Nucleus accumbens (tissue), 56 donors: ENCODE measurements around the gene PHF19.
A peak's percentile ranks its signal among the peaks of the same experiment; 100 is the strongest.

Experiments
- DNase-seq, 56 donors: peaks; one replicate each; lab custom pipeline; 2025; lab: John Stamatoyannopoulos, UW

The PHF19 gene

DNA sequence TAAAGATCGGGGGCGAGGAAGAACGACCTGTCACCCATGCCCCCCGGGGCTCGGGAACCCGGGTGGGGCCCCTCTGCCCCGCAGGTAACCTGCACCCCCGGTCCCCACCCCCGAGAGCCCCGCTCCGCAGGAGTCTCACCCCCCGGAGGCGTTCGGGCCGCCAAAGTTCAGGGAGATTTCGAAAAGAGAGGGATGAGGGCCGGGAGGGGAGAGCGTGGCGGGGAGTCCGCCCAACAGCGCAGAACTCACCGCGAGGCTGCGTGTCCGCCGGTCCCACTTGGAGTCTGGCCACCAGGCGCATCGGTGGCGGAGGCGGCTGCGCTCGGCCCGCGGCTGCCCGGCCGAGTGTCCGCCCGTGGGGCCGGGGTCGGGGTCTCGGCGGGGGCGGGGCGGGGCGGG is at the start of gene PHF19:
PHF19 (minus strand) TSS at position 347 of the 399 bp plus-strand sequence. CDS start 2,447 bp downstream, outside the sequence.
- DNase-seq: peak in 12 of 56 donors; percentile 39 to 77 (median 54)

GRCh38 chr9:120926397-120926928 is 49.5 kb upstream of the PHF19 start, which contains the start of gene TRAF1:
TSS of gene TRAF1 (minus strand) at chr9:120926796. CDS start at chr9:120926075, 721 bp downstream.
- DNase-seq: no peak

GRCh38 chr9:120925535-120926396 is 48.8 kb upstream of the PHF19 start:
- DNase-seq: no peak

DNA sequence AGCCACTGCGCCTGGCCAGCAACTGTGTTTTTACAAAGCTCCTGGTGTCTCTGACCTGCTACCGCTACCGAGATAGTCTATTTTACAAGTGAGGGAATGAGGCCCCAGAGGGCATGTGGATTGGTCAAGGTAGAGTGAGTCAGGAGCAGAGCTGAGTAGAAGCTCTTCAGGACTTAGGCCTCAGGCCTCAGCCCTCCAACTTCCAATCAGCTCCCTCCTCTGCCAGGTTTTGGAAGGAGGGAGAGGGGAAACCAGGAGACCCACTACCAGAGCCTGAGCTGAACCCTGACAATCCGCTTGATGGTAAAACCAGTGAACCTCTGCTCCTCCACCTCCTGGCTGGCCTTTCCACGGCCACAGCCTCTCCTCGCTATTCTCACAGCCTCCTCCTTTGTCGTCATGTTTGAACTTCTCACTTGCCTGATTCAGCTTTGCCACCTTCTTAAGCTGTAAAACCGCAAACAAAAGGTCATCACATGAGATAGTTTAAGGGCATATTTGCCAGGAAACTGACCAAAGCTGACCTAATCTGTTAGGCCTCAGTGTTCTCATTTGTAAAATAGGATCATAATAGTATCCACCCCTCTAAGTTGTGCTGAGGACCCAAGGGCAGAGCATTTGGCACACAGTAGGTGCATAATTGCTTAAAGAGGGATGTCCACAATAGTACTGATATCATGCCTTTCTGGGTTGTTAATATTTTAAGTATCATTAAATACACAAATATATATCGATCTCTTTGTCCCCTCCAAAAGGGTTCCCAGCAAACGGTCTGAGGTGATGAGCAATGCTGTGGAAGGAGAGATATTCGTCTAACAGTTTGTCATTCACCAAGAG is 47.9 kb upstream of the PHF19 start:
- DNase-seq: no peak

DNA sequence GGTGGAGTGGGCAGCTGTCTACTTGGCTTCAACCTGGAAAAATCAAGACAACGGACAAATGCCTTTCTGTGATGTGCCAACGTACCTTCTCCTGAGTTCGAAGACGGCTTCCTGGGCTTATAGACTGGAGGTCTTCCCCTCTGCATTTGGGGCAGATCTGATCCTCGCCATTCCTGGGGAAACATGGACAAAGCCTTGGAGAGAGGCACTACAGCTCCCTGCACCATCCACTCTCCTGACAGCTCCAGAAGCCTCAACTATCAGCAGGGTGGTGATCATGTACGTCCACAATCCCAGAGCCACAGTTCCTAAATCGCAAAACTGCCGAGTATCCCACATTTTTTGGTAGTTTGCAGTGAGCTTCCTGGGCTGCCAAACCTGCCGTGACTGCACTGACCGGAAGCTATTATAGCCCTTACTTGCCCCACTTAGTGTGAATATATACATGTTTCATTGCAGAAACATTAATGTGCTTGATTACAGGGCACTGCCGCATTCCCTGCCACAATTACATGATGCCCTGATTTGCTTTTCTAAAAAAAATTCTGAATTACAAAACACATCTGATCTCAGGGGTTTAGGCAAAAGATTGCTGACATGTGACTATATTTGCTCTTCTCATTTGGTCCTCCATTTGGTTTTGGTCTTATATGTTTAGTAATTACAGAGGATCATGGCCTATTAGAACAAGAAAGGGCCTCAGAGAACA is 46.8 kb upstream of the PHF19 start:
- DNase-seq: no peak

DNA sequence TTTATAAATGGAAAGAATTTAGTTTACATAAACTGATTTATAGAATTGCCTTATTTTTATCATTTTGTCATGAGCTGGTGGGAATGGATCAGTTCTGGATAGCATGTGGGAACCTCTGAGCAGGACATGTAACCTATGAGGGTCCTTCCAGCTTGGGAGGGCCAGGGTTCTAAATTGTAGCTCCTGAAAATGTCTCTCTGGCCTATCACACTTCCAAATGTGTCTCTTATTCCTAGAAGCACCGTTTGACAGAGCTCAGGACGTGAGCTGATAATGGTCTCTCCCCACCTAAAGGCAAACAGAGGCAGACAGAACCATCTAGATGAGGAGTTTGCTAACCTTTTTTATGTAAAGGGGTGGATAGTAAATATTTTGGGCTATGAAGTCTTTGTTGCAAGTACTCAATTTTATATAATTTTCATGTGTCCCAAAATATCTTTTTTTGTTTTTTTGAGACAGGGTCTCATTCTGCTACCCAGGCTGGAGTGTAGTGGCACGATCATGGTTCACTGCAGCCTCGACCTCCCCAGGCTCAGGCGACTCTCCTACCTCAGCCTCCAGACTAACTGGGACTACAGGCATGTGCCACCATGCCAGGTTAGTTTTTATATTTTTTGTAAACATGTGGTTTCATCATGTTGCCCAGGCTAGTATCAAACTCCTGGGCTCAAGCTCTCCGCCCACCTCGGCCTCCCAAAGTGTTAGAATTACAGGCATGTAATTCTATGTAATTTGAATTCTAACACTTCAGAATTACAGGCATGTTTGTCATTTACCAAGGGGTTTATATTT is 45.6 kb upstream of the PHF19 start:
- DNase-seq: no peak

DNA sequence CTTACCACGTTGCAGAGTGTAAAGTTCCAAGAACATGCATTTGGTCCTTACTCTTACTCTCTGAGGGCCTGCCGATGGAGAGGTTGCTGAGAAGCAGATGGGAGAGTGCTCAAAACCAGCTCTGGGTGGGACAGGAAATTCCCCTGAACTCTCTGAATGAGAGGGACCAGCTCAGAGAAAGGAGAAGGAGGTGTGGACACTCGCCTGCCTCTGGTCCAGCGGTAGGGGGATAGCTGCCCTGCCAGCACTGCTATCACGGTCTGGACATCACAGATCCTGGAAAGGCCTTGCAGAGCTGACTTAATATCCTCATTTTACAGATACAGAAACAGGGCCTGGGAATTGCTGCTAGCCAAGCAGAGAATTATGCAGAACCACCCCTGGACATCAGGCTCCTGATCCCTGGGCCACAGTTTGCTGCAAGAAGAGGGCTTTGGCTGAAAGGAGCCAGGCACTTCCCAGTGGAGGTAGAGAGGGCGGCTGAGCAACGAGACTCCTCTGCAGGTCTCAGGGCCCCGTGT is 44.7 kb upstream of the PHF19 start:
- no peak for DNase-seq

GRCh38 chr9:120920806-120921178 is 43.8 kb upstream of the PHF19 start:
- DNase-seq: no peak

- DNase-seq: no peak
Measured at GRCh38 chr9:120919843-120920805, 43.1 kb upstream of the PHF19 start.

- DNase-seq: peak in 1 of 56 donors; percentile 36
Measured at GRCh38 chr9:120918931-120919842, 42.2 kb upstream of the PHF19 start.

DNA sequence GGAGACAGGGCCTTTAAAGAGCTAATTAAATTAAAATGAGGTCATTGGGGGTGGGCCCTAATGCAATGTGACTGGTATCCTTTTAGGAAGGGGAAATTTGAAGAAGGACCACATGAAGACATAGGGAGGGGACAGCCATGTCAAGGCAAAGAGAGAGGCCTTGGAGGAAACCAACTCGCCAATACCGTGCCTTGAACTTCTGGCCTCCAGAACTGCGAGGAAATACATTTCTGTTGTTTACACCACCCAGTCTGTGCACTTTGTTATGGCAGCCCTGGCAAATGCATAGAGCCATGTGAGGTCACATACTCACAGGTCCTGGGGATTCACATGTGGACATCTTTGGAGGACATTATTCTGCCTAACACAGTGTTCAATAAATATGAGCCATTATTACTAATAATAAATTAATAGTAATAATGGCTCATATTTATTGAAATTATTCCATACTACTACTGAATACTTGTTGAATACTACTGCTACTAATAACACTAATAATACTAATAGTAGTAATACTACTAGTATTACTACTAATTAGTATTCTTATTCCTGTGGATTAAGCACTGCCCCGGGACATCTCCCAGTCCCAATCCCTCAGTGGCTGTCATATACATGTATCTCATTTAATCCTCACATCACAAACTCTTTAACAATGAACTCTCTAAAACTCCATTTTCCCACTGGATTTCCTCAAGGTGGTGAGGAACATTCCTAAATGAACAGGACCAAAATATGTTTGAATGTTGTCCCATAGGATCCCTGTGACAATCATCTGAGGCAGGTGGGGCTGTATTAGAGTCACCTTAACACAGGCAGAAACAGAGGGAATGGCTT is 41.2 kb upstream of the PHF19 start:
- DNase-seq: no peak

GRCh38 chr9:120916991-120917880 is 40.2 kb upstream of the PHF19 start:
- DNase-seq: no peak

DNA sequence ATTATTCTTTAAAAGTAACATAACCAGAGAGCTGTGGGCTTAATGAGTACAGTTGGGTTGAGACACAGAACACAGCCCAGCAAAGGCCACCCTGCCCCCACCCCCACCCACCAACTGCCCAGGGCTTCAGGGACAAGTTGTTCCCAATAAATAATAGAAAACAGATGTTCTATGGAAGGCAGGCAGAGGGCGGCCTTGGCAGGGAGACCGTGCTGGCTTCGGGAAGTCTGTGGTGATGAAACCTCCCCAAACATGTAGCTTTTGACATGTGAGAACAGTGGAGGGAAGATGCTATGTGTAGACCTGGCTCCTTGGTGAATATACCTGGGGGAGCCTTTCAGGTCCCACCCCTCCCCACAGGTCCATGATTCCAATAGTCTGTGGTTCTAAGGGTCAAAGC is 39.6 kb upstream of the PHF19 start:
- peak in 40 of 56 donors; percentile 13 to 79 (median 48) for DNase-seq

- peak in 5 of 56 donors; percentile 12 to 19 (median 14) for DNase-seq
Measured at GRCh38 chr9:120915854-120916470, 39.0 kb upstream of the PHF19 start.

GRCh38 chr9:120914953-120915352 is 38.0 kb upstream of the PHF19 start:
- no peak for DNase-seq
